ENCODE measurements around the gene C11orf68.

Gene C11orf68

GRCh38 chr11:65960824-65961266 is 42.0 kb upstream of the C11orf68 start:
- TF ChIP-seq TAF1 (IDR thresholded peaks at IDR 0.05; ENCODE audit: borderline replicate concordance, insufficient read depth, low read length) = no peak
- TF ChIP-seq FOXP2 (optimal IDR thresholded peaks at IDR 0.05; ENCODE audit: borderline replicate concordance, extremely low read depth, extremely low read length, insufficient read depth) = no peak
- no peak for TF ChIP-seq POLR2AphosphoS5 (IDR thresholded peaks at IDR 0.05; ENCODE audit: low read depth, low read length)
- TF ChIP-seq SIN3A (IDR thresholded peaks at IDR 0.05; ENCODE audit: borderline replicate concordance, insufficient read depth, low read length) = no peak
- TF ChIP-seq REST (IDR thresholded peaks at IDR 0.05; ENCODE audit: insufficient read depth in 1 of 2, low read depth in 2 of 2, low read length in 2 of 2) = no peak

GRCh38 chr11:65958774-65959420 is 40.0 kb upstream of the C11orf68 start:
- TF ChIP-seq POLR2AphosphoS5 (IDR thresholded peaks at IDR 0.05; ENCODE audit: low read depth, low read length) (no peak), TAF1 (IDR thresholded peaks at IDR 0.05; ENCODE audit: borderline replicate concordance, insufficient read depth, low read length) (no peak), REST (IDR thresholded peaks at IDR 0.05; ENCODE audit: insufficient read depth in 1 of 2, low read depth in 2 of 2, low read length in 2 of 2) (no peak), FOXP2 (optimal IDR thresholded peaks at IDR 0.05; ENCODE audit: borderline replicate concordance, extremely low read depth, extremely low read length, insufficient read depth) (no peak), SIN3A (IDR thresholded peaks at IDR 0.05; ENCODE audit: borderline replicate concordance, insufficient read depth, low read length) (no peak)

GRCh38 chr11:65958291-65958690 is 39.4 kb upstream of the C11orf68 start:
- TF ChIP-seq FOXP2 (optimal IDR thresholded peaks at IDR 0.05; ENCODE audit: borderline replicate concordance, extremely low read depth, extremely low read length, insufficient read depth) (no peak), TAF1 (IDR thresholded peaks at IDR 0.05; ENCODE audit: borderline replicate concordance, insufficient read depth, low read length) (no peak), SIN3A (IDR thresholded peaks at IDR 0.05; ENCODE audit: borderline replicate concordance, insufficient read depth, low read length) (no peak), POLR2AphosphoS5 (IDR thresholded peaks at IDR 0.05; ENCODE audit: low read depth, low read length) (no peak), REST (IDR thresholded peaks at IDR 0.05; ENCODE audit: insufficient read depth in 1 of 2, low read depth in 2 of 2, low read length in 2 of 2) (no peak)

GRCh38 chr11:65954771-65955170 is 35.9 kb upstream of the C11orf68 start:
- TF ChIP-seq REST (IDR thresholded peaks at IDR 0.05; ENCODE audit: insufficient read depth in 1 of 2, low read depth in 2 of 2, low read length in 2 of 2) = no peak
- TF ChIP-seq FOXP2 (optimal IDR thresholded peaks at IDR 0.05; ENCODE audit: borderline replicate concordance, extremely low read depth, extremely low read length, insufficient read depth) = no peak
- TF ChIP-seq TAF1 (IDR thresholded peaks at IDR 0.05; ENCODE audit: borderline replicate concordance, insufficient read depth, low read length) = no peak
- no peak for TF ChIP-seq POLR2AphosphoS5 (IDR thresholded peaks at IDR 0.05; ENCODE audit: low read depth, low read length)
- no peak for TF ChIP-seq SIN3A (IDR thresholded peaks at IDR 0.05; ENCODE audit: borderline replicate concordance, insufficient read depth, low read length)

Data from PFSK-1 (cell line).